Measurements from ENCODE around the gene MAP3K5. TPM values are rescaled to one million over a fixed set of nuclear protein-coding genes. Genes with fewer than 3 reads are reported as not detected.

Gene MAP3K5
- total RNA-seq, 2 experiments from 2014 or later: 9.4 to 9.7 TPM

DNA sequence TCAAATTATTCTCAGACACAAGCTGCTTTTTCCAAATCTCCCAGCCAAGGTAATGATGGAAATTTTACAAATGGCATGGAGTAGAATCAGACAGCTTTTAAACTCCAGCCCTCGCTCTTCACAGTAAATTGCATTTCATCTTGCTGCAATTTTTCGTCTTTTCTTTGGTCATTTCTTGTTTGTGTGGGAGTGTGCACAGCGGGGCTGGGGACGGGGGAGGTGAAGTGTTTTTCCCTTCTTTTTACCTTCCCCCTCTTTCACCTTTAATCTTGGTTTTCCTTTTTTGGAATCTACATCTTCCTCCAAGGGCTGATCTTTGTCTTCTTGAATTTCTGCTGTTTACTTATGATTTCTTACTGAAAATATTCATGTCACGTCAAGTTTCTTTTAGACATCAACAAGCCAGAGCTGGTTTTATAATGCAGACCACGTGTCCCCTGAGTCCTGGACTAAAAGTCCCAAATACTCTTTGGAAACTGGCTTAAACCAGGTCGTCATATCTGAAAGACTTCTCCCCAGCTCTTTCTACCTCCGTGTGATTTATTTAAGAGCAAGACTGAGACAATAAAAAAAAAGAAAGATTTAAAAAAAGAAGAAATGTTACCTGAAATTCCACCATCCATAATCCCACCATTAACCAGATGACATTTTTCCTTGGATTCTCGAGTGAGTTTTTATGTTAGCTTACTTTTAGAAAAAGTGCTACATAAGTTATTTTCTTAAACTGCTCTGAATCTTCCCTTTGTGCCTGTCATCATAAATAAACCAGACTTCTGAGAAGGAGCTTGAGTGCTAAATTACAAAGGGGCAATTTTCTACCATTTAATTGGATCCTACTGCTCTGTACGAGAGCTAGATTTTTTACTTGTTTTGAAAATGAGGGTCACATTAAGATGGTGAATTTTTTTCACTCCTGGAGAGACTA is 52.0 kb downstream of the MAP3K5 start:
- DNase-seq: no peak
- Mint-ChIP-seq H3K27me3 (ENCODE audit: low read depth) (no peaks in the 10 kb centered on the region), H3K4me1 (ENCODE audit: low read depth) (peaks cover 8% of the 10 kb centered on the region), H3K4me3 (no peak overlapping the region), H3K36me3 (ENCODE audit: low read depth) (no peaks in the 10 kb centered on the region), H3K9me3 (no peaks in the 10 kb centered on the region), H3K27ac (no peak overlapping the region)
- CTCF ChIA-PET: interaction anchor here (0.7 to 4.2 kb wide), 9 partner anchors 8 to 96 kb away, joined by 3 to 31 read pairs (median 5); partner anchors contain the start of gene MAP3K5
- intact Hi-C loops (cut with micrococcal nuclease): loop anchor here (5.0 kb wide), 1 partner anchor 78 kb away; no protein-coding TSS in a partner anchor

- intact Hi-C loops (cut with micrococcal nuclease): no loop called here
- Mint-ChIP-seq H3K4me1 (ENCODE audit: low read depth) (peaks cover 8% of the 10 kb centered on the region), H3K36me3 (ENCODE audit: low read depth) (no peaks in the 10 kb centered on the region), H3K27me3 (ENCODE audit: low read depth) (no peaks in the 10 kb centered on the region), H3K4me3 (no peak overlapping the region), H3K9me3 (no peaks in the 10 kb centered on the region), H3K27ac (no peak overlapping the region)
- CTCF ChIA-PET: interaction anchor here (0.7 to 4.2 kb wide), 8 partner anchors 9 to 95 kb away, joined by 3 to 31 read pairs (median 5); partner anchors contain the start of gene MAP3K5
- no peak for DNase-seq
Measured at GRCh38 chr6:136739501-136739900, 52.8 kb downstream of the MAP3K5 start.

- Mint-ChIP-seq H3K4me3 (no peak overlapping the region), H3K27me3 (ENCODE audit: low read depth) (no peaks in the 10 kb centered on the region), H3K9me3 (no peaks in the 10 kb centered on the region), H3K4me1 (ENCODE audit: low read depth) (peaks cover 8% of the 10 kb centered on the region), H3K27ac (no peak overlapping the region), H3K36me3 (ENCODE audit: low read depth) (no peaks in the 10 kb centered on the region)
- DNase-seq: no peak
- intact Hi-C loops (cut with micrococcal nuclease): no loop called here
- CTCF ChIA-PET: interaction anchor here (1.0 to 4.2 kb wide), 4 partner anchors 9 to 53 kb away, joined by 3 to 31 read pairs (median 4); partner anchors contain the start of gene MAP3K5
Measured at GRCh38 chr6:136739071-136739470, 53.2 kb downstream of the MAP3K5 start.

GRCh38 chr6:136738692-136739057 is 53.6 kb downstream of the MAP3K5 start:
- CTCF ChIA-PET: interaction anchor here (0.7 to 4.2 kb wide), 5 partner anchors 10 to 94 kb away, joined by 3 to 31 read pairs (median 4); partner anchors contain the start of gene MAP3K5
- peaks cover 8% of the 10 kb centered on the region for H3K4me1 Mint-ChIP-seq (ENCODE audit: low read depth)
- H3K27ac Mint-ChIP-seq: no peak overlapping the region

GRCh38 chr6:136737871-136738691 is 54.2 kb downstream of the MAP3K5 start:
- CTCF ChIA-PET: interaction anchor here (0.7 to 4.2 kb wide), 5 partner anchors 9 to 94 kb away, joined by 3 to 31 read pairs (median 4); partner anchors contain the start of gene MAP3K5
- H3K27ac Mint-ChIP-seq: no peak overlapping the region
- H3K9me3 Mint-ChIP-seq: no peaks in the 10 kb centered on the region
- intact Hi-C loops (cut with micrococcal nuclease): no loop called here
- no peaks in the 10 kb centered on the region for H3K36me3 Mint-ChIP-seq (ENCODE audit: low read depth)
- DNase-seq: no peak
- H3K27me3 Mint-ChIP-seq (ENCODE audit: low read depth): no peaks in the 10 kb centered on the region
- no peak overlapping the region for H3K4me3 Mint-ChIP-seq
- H3K4me1 Mint-ChIP-seq (ENCODE audit: low read depth): peaks cover 8% of the 10 kb centered on the region

More at GRCh38 chr6:136738692-136739057, 53.6 kb downstream of the MAP3K5 start:
- Mint-ChIP-seq H3K4me3 (no peak overlapping the region), H3K27me3 (ENCODE audit: low read depth) (no peaks in the 10 kb centered on the region), H3K36me3 (ENCODE audit: low read depth) (no peaks in the 10 kb centered on the region), H3K9me3 (no peaks in the 10 kb centered on the region)
- intact Hi-C loops (cut with micrococcal nuclease): no loop called here
- no peak for DNase-seq

GRCh38 chr6:136737374-136737844 is 54.9 kb downstream of the MAP3K5 start:
- DNase-seq: no peak
- H3K9me3 Mint-ChIP-seq: no peaks in the 10 kb centered on the region
- CTCF ChIA-PET: no interaction called here
- no peak overlapping the region for H3K27ac Mint-ChIP-seq
- no peaks in the 10 kb centered on the region for H3K36me3 Mint-ChIP-seq (ENCODE audit: low read depth)
- H3K4me1 Mint-ChIP-seq (ENCODE audit: low read depth): peaks cover 8% of the 10 kb centered on the region
- H3K27me3 Mint-ChIP-seq (ENCODE audit: low read depth): no peaks in the 10 kb centered on the region
- intact Hi-C loops (cut with micrococcal nuclease): no loop called here
- H3K4me3 Mint-ChIP-seq: no peak overlapping the region

DNA sequence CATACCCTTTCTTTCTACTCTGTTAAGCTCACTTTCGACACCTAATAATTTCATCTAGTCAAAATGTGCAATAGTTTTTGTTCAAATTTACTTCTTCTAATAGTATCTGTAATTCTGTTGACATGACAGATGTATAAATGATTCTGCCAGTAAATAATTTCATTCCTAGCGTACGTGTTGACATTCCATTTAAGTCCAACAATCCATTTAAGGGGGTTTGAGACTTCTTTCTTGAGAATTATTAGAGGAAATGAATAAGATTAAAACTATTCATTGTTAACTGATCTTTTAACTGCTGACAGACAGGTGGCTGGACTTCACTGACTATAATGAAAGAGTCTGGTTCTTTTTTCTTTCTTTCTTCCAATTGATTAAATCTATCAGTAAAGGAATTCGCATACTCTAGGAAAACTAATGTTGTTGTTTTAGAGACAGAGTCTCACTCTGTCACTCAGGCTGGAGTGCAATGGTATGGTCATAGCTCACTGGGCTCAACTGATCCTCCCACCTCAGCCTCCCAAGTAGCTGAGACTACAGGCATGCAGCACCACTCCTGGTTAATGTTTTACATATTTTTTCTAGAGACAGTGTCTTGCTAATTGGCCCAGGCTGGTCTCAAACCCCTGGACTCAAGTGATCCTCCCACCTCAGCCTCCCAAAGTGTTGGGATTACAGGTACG is 55.9 kb downstream of the MAP3K5 start:
- DNase-seq: no peak
- Mint-ChIP-seq H3K4me1 (ENCODE audit: low read depth) (peaks cover 5% of the 10 kb centered on the region), H3K4me3 (no peak overlapping the region), H3K9me3 (no peaks in the 10 kb centered on the region), H3K36me3 (ENCODE audit: low read depth) (no peaks in the 10 kb centered on the region), H3K27ac (no peak overlapping the region), H3K27me3 (ENCODE audit: low read depth) (no peaks in the 10 kb centered on the region)
- intact Hi-C loops (cut with micrococcal nuclease): no loop called here
- CTCF ChIA-PET: interaction anchor here (0.6 kb wide), 1 partner anchor 93 kb away, joined by 3 read pairs; no protein-coding TSS in a partner anchor

GRCh38 chr6:136734977-136735376 is 57.3 kb downstream of the MAP3K5 start:
- Mint-ChIP-seq H3K27me3 (ENCODE audit: low read depth) (no peaks in the 10 kb centered on the region), H3K9me3 (no peaks in the 10 kb centered on the region)
- intact Hi-C loops (cut with micrococcal nuclease): no loop called here

GRCh38 chr6:136732889-136733288 is 59.4 kb downstream of the MAP3K5 start:
- intact Hi-C loops (cut with micrococcal nuclease): no loop called here
- Mint-ChIP-seq H3K27me3 (ENCODE audit: low read depth) (no peaks in the 10 kb centered on the region), H3K4me1 (ENCODE audit: low read depth) (peaks cover 12% of the 10 kb centered on the region), H3K27ac (no peak overlapping the region), H3K36me3 (ENCODE audit: low read depth) (peaks cover 3% of the 10 kb centered on the region), H3K4me3 (no peak overlapping the region), H3K9me3 (no peaks in the 10 kb centered on the region)
- CTCF ChIA-PET: no interaction called here
- no peak for DNase-seq

More at GRCh38 chr6:136734977-136735376, 57.3 kb downstream of the MAP3K5 start:
- Mint-ChIP-seq H3K36me3 (ENCODE audit: low read depth) (no peaks in the 10 kb centered on the region), H3K4me1 (ENCODE audit: low read depth) (peaks cover 11% of the 10 kb centered on the region), H3K27ac (no peak overlapping the region), H3K4me3 (no peak overlapping the region)
- CTCF ChIA-PET: no interaction called here
- DNase-seq: no peak

GRCh38 chr6:136729832-136730231 is 62.4 kb downstream of the MAP3K5 start:
- no peak overlapping the region for H3K27ac Mint-ChIP-seq
- no peaks in the 10 kb centered on the region for H3K27me3 Mint-ChIP-seq (ENCODE audit: low read depth)
- CTCF ChIA-PET: interaction anchor here (2.1 kb wide), 1 partner anchor 9 kb away, joined by 5 read pairs; no protein-coding TSS in a partner anchor

GRCh38 chr6:136728976-136729515 is 63.2 kb downstream of the MAP3K5 start:
- Mint-ChIP-seq H3K27me3 (ENCODE audit: low read depth) (no peaks in the 10 kb centered on the region), H3K27ac (no peak overlapping the region), H3K4me1 (ENCODE audit: low read depth) (peaks cover 18% of the 10 kb centered on the region), H3K9me3 (no peaks in the 10 kb centered on the region), H3K4me3 (no peak overlapping the region), H3K36me3 (ENCODE audit: low read depth) (peaks cover 3% of the 10 kb centered on the region)
- intact Hi-C loops (cut with micrococcal nuclease): no loop called here
- CTCF ChIA-PET: interaction anchor here (0.8 to 2.1 kb wide), 5 partner anchors 10 to 396 kb away, joined by 3 to 7 read pairs (median 3); no protein-coding TSS in a partner anchor
- DNase-seq: no peak

More at GRCh38 chr6:136729832-136730231, 62.4 kb downstream of the MAP3K5 start:
- Mint-ChIP-seq H3K9me3 (no peaks in the 10 kb centered on the region), H3K36me3 (ENCODE audit: low read depth) (peaks cover 3% of the 10 kb centered on the region), H3K4me3 (no peak overlapping the region), H3K4me1 (ENCODE audit: low read depth) (peaks cover 13% of the 10 kb centered on the region)
- intact Hi-C loops (cut with micrococcal nuclease): no loop called here
- no peak for DNase-seq
